Loucy (cell line): Measurements from ENCODE around the gene ACVR1.

Experiments used
- CTCF ChIP-seq: fragments of 200-600 bp; sonication (generic); conservative IDR thresholded peaks from 2 replicates; pipeline ENCODE4 v1.5.1; 2014; ENCODE audit warnings: mild to moderate bottlenecking, antibody characterized with exemption, low read length
- EZH2phosphoT487 ChIP-seq: fragments of 200-600 bp; IDR thresholded peaks from 2 replicates; pipeline ENCODE4 v1.6.1; 2018; ENCODE audit warnings: antibody characterized with exemption, mild to moderate bottlenecking, moderate library complexity, borderline replicate concordance

- TF ChIP-seq CTCF (no peak), EZH2phosphoT487 (no peak)
Observed at GRCh38 chr2:157845081-157845480, 31.0 kb downstream of the ACVR1 start.
